Spleen (tissue), 11 donors: ENCODE results near the gene OLFM1. TPM values are rescaled to one million over a fixed set of nuclear protein-coding genes. Genes with fewer than 3 reads are reported as not detected.
"Not testable (repeated sequence)": the region's sequence is repeated elsewhere in the genome, so short reads cannot be mapped to it uniquely, and the experiment has no call there.

ENCODE experiments used
- DNase-seq: peaks from one replicate; pipeline ENCODE4 v3.0.0-alpha.2; 2020
- H3K27ac ChIP-seq, 8 donors: fragments of 200-600 bp; sonication (generic) in 7 of 8; 1 replicate in 4 of 8; 2 replicates in 4 of 8; pipeline versions ENCODE4 v1.5.0 to v1.8.0; 2016 to 2021; ENCODE audit warnings: inconsistent platforms in 4 of 8, mild to moderate bottlenecking in 4 of 8, moderate library complexity in 1 of 8
- H3K27me3 ChIP-seq, 7 donors: fragments of 200-600 bp; sonication (generic) in 6 of 7; replicated peaks in 1 of 7; 1 replicate in 4 of 7; 2 replicates in 3 of 7; pipeline versions ENCODE4 v1.5.0 to v1.8.0; 2016 to 2021; ENCODE audit warnings: inconsistent platforms in 3 of 7, mild to moderate bottlenecking in 1 of 7
- H3K36me3 ChIP-seq, 6 donors: fragments of 200-600 bp; sonication (generic) in 5 of 6; 1 replicate in 4 of 6; 2 replicates in 2 of 6; pipeline versions ENCODE4 v1.5.0 to v1.8.0; 2016 to 2021; ENCODE audit warnings: inconsistent platforms in 2 of 6
- H3K4me1 ChIP-seq, 6 donors: fragments of 200-600 bp; sonication (generic) in 5 of 6; 1 replicate in 3 of 6; 2 replicates in 3 of 6; pipeline versions ENCODE4 v1.5.0 to v1.8.0; 2016 to 2021; ENCODE audit warnings: inconsistent platforms in 3 of 6
- H3K4me3 ChIP-seq, 8 donors: fragments of 200-600 bp; sonication (generic) in 7 of 8; 1 replicate in 4 of 8; 2 replicates in 4 of 8; pipeline versions ENCODE4 v1.5.0 to v1.8.0; 2016 to 2021; ENCODE audit warnings: inconsistent platforms in 4 of 8, mild to moderate bottlenecking in 4 of 8, moderate library complexity in 2 of 8
- H3K9me3 ChIP-seq, 8 donors: fragments of 200-600 bp; sonication (generic) in 7 of 8; 1 replicate in 4 of 8; 2 replicates in 4 of 8; pipeline versions ENCODE4 v1.5.0 to v1.8.0; 2016 to 2021; ENCODE audit warnings: inconsistent platforms in 4 of 8
- CTCF ChIP-seq, 11 experiments: fragments of 200-600 bp in 7 of 11; fragments of 450-650 bp in 4 of 11; sonication (generic) in 4 of 11; IDR thresholded peaks in 8 of 11; conservative IDR thresholded peaks in 3 of 11; 1 replicate in 7 of 11; 2 replicates in 4 of 11; pipeline versions ENCODE4 v1.4.0 to v1.8.0; 2016 to 2021; ENCODE audit warnings: antibody characterized with exemption in 11 of 11, inconsistent platforms in 4 of 11, mild to moderate bottlenecking in 1 of 11
- POLR2A ChIP-seq, 3 donors: fragments of 450-650 bp; IDR thresholded peaks; one replicate each; pipeline ENCODE4 v1.5.1; 2017; ENCODE audit warnings: antibody characterized with exemption in 3 of 3, mild to moderate bottlenecking in 1 of 3
- POLR2AphosphoS5 ChIP-seq, 3 donors: sonication (generic); formaldehyde crosslinking; IDR thresholded peaks; one replicate each; pipeline ENCODE4 v1.5.1; 2017; ENCODE audit warnings: antibody characterized with exemption in 3 of 3
- WGBS, 5 donors: extraction: QIAGEN DNeasy Blood & Tissue Kit in 3 of 5; methylation state at CpG; one replicate each; pipeline versions ENCODE4 v1.1.5 to v1.1.7; 2013 to 2018; 5-methylcytosine and 5-hydroxymethylcytosine counted together
- intact Hi-C: fragments of 100-400 bp; cut with DNase I; formaldehyde crosslinking; loops from one replicate; pipeline ENCODE4 v1.15.0; 2023; ENCODE audit warnings: low total_unique reads
- polyA plus RNA-seq, 3 donors: library from polyadenylated mRNA; stranded (reverse); fragments of 200-250 nt; gene quantifications; one replicate each; pipeline ENCODE4 v1.2.1, GENCODE V29; 2013
- total RNA-seq, 7 donors: library from RNA; depleted of rRNA in 3 of 7; stranded (reverse); fragments of >200 nt in 3 of 7; fragmentation: NEBNext Ultra II Directional in 4 of 7; extraction: Animal tissue kit (Norgen Biotek cat#: 25700) in 4 of 7; gene quantifications; one replicate each; pipeline versions ENCODE4 v1.1.0 to v1.2.1, GENCODE V29; 2016 to 2021
- donor health status: healthy with polysubstance abuse.
- donor health status: DM: no; HTN: no; CAD: no; lungs with moderate emphysema.
- donor health status: DM: no; HTN: no; CAD: no.
- donor health status: Bipolar disorder and iron deficiency.
- donor health status: healthy.
- donor health status: DM: no; HTN: no; CAD: no.
- donor health status: DM: yes; HTN: yes; CAD: no.

The OLFM1 gene
- total and polyA plus RNA-seq, 10 donors: 5.9 to 109 (median 44.7) TPM

- H3K27me3 ChIP-seq: peaks cover 0 to 68% (median 0%) of the 10 kb centered on the region in 7 donors
- no peak overlapping the region for H3K27ac ChIP-seq
- H3K4me1 ChIP-seq: peaks cover 0 to 7% (median 0%) of the 10 kb centered on the region in 6 donors
- intact Hi-C loops: no loop called here
- H3K36me3 ChIP-seq: no peaks in the 10 kb centered on the region
- peaks cover 0 to 23% (median 15%) of the 10 kb centered on the region in 8 donors for H3K9me3 ChIP-seq
- no peak overlapping the region for H3K4me3 ChIP-seq
- TF ChIP-seq POLR2AphosphoS5 (IDR thresholded peaks at IDR 0.05) (no peak), POLR2A (IDR thresholded peaks at IDR 0.05) (no peak), CTCF (IDR thresholded peaks at IDR 0.05 in 8 of 11, conservative IDR thresholded peaks at IDR 0.05 in 3 of 11) (no peak)
- no peak for DNase-seq
- WGBS, 5 donors: 79 to 95% (median 86%) methylated on average over 7 to 12 of the region's 12 CpGs
Observed at GRCh38 chr9:135147474-135147805, 60.0 kb downstream of the OLFM1 start.

- intact Hi-C loops: no loop called here
- no peak for TF ChIP-seq POLR2AphosphoS5 (IDR thresholded peaks at IDR 0.05)
- TF ChIP-seq CTCF (IDR thresholded peaks at IDR 0.05 in 8 of 11, conservative IDR thresholded peaks at IDR 0.05 in 3 of 11): no peak
- no peak for TF ChIP-seq POLR2A (IDR thresholded peaks at IDR 0.05)
- H3K36me3 ChIP-seq: no peaks in the 10 kb centered on the region
- no peak overlapping the region for H3K4me3 ChIP-seq
- peaks cover 0 to 69% (median 0%) of the 10 kb centered on the region in 7 donors for H3K27me3 ChIP-seq
- DNase-seq: no peak
- H3K27ac ChIP-seq: no peak overlapping the region
- peaks cover 0 to 7% (median 0%) of the 10 kb centered on the region in 6 donors for H3K4me1 ChIP-seq
- 76 to 80% (median 78%) methylated on average over 8 to 9 of the region's 9 CpGs; no CpG with 5 or more reads in 1 of the 5 donors for WGBS, 5 donors
- H3K9me3 ChIP-seq: peaks cover 0 to 23% (median 15%) of the 10 kb centered on the region in 8 donors
Observed at GRCh38 chr9:135147938-135148337, 60.5 kb downstream of the OLFM1 start.

DNA sequence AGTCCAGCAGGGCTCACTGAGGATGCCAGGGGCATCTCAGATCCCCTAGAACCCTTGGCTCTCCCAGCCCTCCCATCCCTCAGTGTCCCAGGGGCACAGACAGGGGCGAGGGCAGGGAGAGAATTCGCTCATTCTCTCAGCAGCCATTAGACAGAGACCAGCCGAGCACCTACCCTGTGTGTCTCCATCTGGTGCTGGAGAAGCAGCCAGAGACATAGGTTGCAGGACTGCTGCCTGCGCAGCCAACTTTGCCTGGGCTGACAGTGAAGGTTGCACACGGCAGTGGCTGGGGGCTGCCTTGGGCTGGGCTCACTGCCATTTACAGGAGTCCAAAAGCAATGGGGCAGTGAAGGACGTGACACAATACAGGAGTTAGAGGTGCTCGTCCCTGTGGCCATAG is 60.9 kb downstream of the OLFM1 start:
- DNase-seq: no peak
- 72 to 83% (median 76%) methylated on average over 6 to 7 of the region's 7 CpGs for WGBS, 5 donors

GRCh38 chr9:135149901-135150300 is 62.4 kb downstream of the OLFM1 start:
- H3K27ac ChIP-seq, H3K4me3 ChIP-seq, DNase-seq, H3K4me1 ChIP-seq, H3K36me3 ChIP-seq, intact Hi-C loops: not testable (repeated sequence)
- 66 to 88% (median 75%) methylated on average over 9 of the region's 9 CpGs for WGBS, 5 donors
- peaks cover 0 to 70% (median 0%) of the 10 kb centered on the region in 7 donors for H3K27me3 ChIP-seq
- peaks cover 0 to 23% (median 15%) of the 10 kb centered on the region in 8 donors for H3K9me3 ChIP-seq

More for the DNA sequence above, 60.9 kb downstream of the OLFM1 start:
- Histone ChIP-seq H3K27me3 (peaks cover 0 to 69% (median 0%) of the 10 kb centered on the region in 7 donors), H3K36me3 (no peaks in the 10 kb centered on the region), H3K9me3 (peaks cover 0 to 23% (median 15%) of the 10 kb centered on the region in 8 donors), H3K4me3 (no peak overlapping the region), H3K4me1 (peaks cover 0 to 7% (median 0%) of the 10 kb centered on the region in 6 donors), H3K27ac (no peak overlapping the region)
- TF ChIP-seq POLR2AphosphoS5 (IDR thresholded peaks at IDR 0.05): no peak
- no peak for TF ChIP-seq CTCF (IDR thresholded peaks at IDR 0.05 in 8 of 11, conservative IDR thresholded peaks at IDR 0.05 in 3 of 11)
- TF ChIP-seq POLR2A (IDR thresholded peaks at IDR 0.05): no peak
- intact Hi-C loops: no loop called here

- no peak for DNase-seq
- intact Hi-C loops: no loop called here
- no peaks in the 10 kb centered on the region for H3K36me3 ChIP-seq
- TF ChIP-seq POLR2A (IDR thresholded peaks at IDR 0.05) (no peak), POLR2AphosphoS5 (IDR thresholded peaks at IDR 0.05) (no peak), CTCF (IDR thresholded peaks at IDR 0.05 in 8 of 11, conservative IDR thresholded peaks at IDR 0.05 in 3 of 11) (no peak)
- peaks cover 0 to 69% (median 0%) of the 10 kb centered on the region in 7 donors for H3K27me3 ChIP-seq
- no peak overlapping the region for H3K27ac ChIP-seq
- 80 to 89% (median 88%) methylated on average over 2 to 11 of the region's 11 CpGs for WGBS, 5 donors
- no peak overlapping the region for H3K4me3 ChIP-seq
- H3K9me3 ChIP-seq: peaks cover 0 to 23% (median 15%) of the 10 kb centered on the region in 8 donors
- no peaks in the 10 kb centered on the region for H3K4me1 ChIP-seq
Observed at GRCh38 chr9:135150981-135151380, 63.5 kb downstream of the OLFM1 start.
